ENCODE data around the gene MAN1B1.

MAN1B1 gene

GRCh38 chr9:137112564-137113384, 26.0 kb downstream of the MAN1B1 start:
- POLR2A ChIA-PET = interaction anchor here (1.3 kb wide), 1 partner anchor 22 kb away, joined by 3 read pairs; no protein-coding TSS in a partner anchor

GRCh38 chr9:137113385-137114159, 26.8 kb downstream of the MAN1B1 start:
- DNase-seq = peak in 2 of 3 donors; percentile 43 to 54
- ChIA-PET CTCF (interaction anchor here (1.1 kb wide), 1 partner anchor 113 kb away, joined by 5 read pairs; the partner anchor contains the start of gene RNF224), POLR2A (no interaction called here)
- Histone ChIP-seq H3K27ac (ENCODE audit: insufficient read depth in 1 of 2, low read depth in 1 of 2, low read length in 2 of 2, poor library complexity in 1 of 2, severe bottlenecking in 2 of 2) (no peak overlapping the region), H3K9me3 (ENCODE audit: control extremely low read depth in 1 of 5, control insufficient read depth in 4 of 5, insufficient read depth in 2 of 5, low read depth in 1 of 5, low read length in 4 of 5) (no peaks in the 10 kb centered on the region), H3K4me3 (ENCODE audit: control insufficient read depth in 1 of 7, extremely low read depth in 1 of 7, insufficient read depth in 4 of 7, low read depth in 2 of 7, low read length in 6 of 7) (peak overlapping the region in 1 of 7 experiments; percentile 55), H3K4me1 (ENCODE audit: control extremely low read depth in 1 of 4, control insufficient read depth in 4 of 4, insufficient read depth in 4 of 4, low read length in 3 of 4) (peaks cover 0 to 13% (median 11%) of the 10 kb centered on the region in 4 experiments), H3K36me3 (ENCODE audit: control insufficient read depth in 4 of 4, insufficient read depth in 4 of 4, low read length in 3 of 4) (peaks cover 0 to 46% (median 27%) of the 10 kb centered on the region in 4 experiments), H3K27me3 (replicated peaks in 2 of 5; ENCODE audit: control insufficient read depth in 4 of 5, insufficient read depth in 5 of 5, low read length in 4 of 5) (no peaks in the 10 kb centered on the region)
- 43% methylated on average over 34 of the region's 66 CpGs for WGBS (ENCODE audit: insufficient coverage)

More at GRCh38 chr9:137112564-137113384, 26.0 kb downstream of the MAN1B1 start:
- H3K36me3 ChIP-seq (ENCODE audit: control insufficient read depth in 4 of 4, insufficient read depth in 4 of 4, low read length in 3 of 4) = peaks cover 0 to 54% (median 31%) of the 10 kb centered on the region in 4 experiments
- DNase-seq = no peak
- H3K9me3 ChIP-seq (ENCODE audit: control extremely low read depth in 1 of 5, control insufficient read depth in 4 of 5, insufficient read depth in 2 of 5, low read depth in 1 of 5, low read length in 4 of 5) = no peaks in the 10 kb centered on the region
- H3K27ac ChIP-seq (ENCODE audit: insufficient read depth in 1 of 2, low read depth in 1 of 2, low read length in 2 of 2, poor library complexity in 1 of 2, severe bottlenecking in 2 of 2) = no peak overlapping the region
- H3K27me3 ChIP-seq (replicated peaks in 2 of 5; ENCODE audit: control insufficient read depth in 4 of 5, insufficient read depth in 5 of 5, low read length in 4 of 5) = no peaks in the 10 kb centered on the region
- peaks cover 0 to 13% (median 11%) of the 10 kb centered on the region in 4 experiments for H3K4me1 ChIP-seq (ENCODE audit: control extremely low read depth in 1 of 4, control insufficient read depth in 4 of 4, insufficient read depth in 4 of 4, low read length in 3 of 4)
- H3K4me3 ChIP-seq (ENCODE audit: control insufficient read depth in 1 of 7, extremely low read depth in 1 of 7, insufficient read depth in 4 of 7, low read depth in 2 of 7, low read length in 6 of 7) = peak overlapping the region in 1 of 7 experiments; percentile 55
- WGBS (ENCODE audit: insufficient coverage) = 98% methylated on average over 33 of the region's 42 CpGs
- CTCF ChIA-PET = interaction anchor here (1.1 kb wide), 1 partner anchor 114 kb away, joined by 5 read pairs; the partner anchor contains the start of gene RNF224

GRCh38 chr9:137114220-137114612, 27.4 kb downstream of the MAN1B1 start:
- Histone ChIP-seq H3K9me3 (ENCODE audit: control extremely low read depth in 1 of 5, control insufficient read depth in 4 of 5, insufficient read depth in 2 of 5, low read depth in 1 of 5, low read length in 4 of 5) (no peaks in the 10 kb centered on the region), H3K4me1 (ENCODE audit: control extremely low read depth in 1 of 4, control insufficient read depth in 4 of 4, insufficient read depth in 4 of 4, low read length in 3 of 4) (peaks cover 0 to 13% (median 11%) of the 10 kb centered on the region in 4 experiments), H3K27me3 (replicated peaks in 2 of 5; ENCODE audit: control insufficient read depth in 4 of 5, insufficient read depth in 5 of 5, low read length in 4 of 5) (no peaks in the 10 kb centered on the region), H3K4me3 (ENCODE audit: control insufficient read depth in 1 of 7, extremely low read depth in 1 of 7, insufficient read depth in 4 of 7, low read depth in 2 of 7, low read length in 6 of 7) (peak overlapping the region; percentile 15 to 67 (median 55)), H3K36me3 (ENCODE audit: control insufficient read depth in 4 of 4, insufficient read depth in 4 of 4, low read length in 3 of 4) (peaks cover 0 to 40% (median 24%) of the 10 kb centered on the region in 4 experiments), H3K27ac (ENCODE audit: insufficient read depth in 1 of 2, low read depth in 1 of 2, low read length in 2 of 2, poor library complexity in 1 of 2, severe bottlenecking in 2 of 2) (peak overlapping the region in 1 of 2 experiments; percentile 43)
- ChIA-PET POLR2A (no interaction called here), CTCF (no interaction called here)
- WGBS (ENCODE audit: insufficient coverage) = 0% methylated on average over 22 of the region's 45 CpGs
- DNase-seq = no peak

GRCh38 chr9:137114613-137115393, 28.0 kb downstream of the MAN1B1 start, which contains the start of gene DPP7:
DPP7 (minus strand) TSS chr9:137114733; CDS start chr9:137114713, 20 bp downstream.
- DNase-seq = peak; percentile 52 to 76 (median 66)
- Histone ChIP-seq H3K36me3 (ENCODE audit: control insufficient read depth in 4 of 4, insufficient read depth in 4 of 4, low read length in 3 of 4) (peaks cover 0 to 34% (median 21%) of the 10 kb centered on the region in 4 experiments), H3K4me1 (ENCODE audit: control extremely low read depth in 1 of 4, control insufficient read depth in 4 of 4, insufficient read depth in 4 of 4, low read length in 3 of 4) (peaks cover 0 to 13% (median 11%) of the 10 kb centered on the region in 4 experiments), H3K9me3 (ENCODE audit: control extremely low read depth in 1 of 5, control insufficient read depth in 4 of 5, insufficient read depth in 2 of 5, low read depth in 1 of 5, low read length in 4 of 5) (no peaks in the 10 kb centered on the region), H3K27me3 (replicated peaks in 2 of 5; ENCODE audit: control insufficient read depth in 4 of 5, insufficient read depth in 5 of 5, low read length in 4 of 5) (no peaks in the 10 kb centered on the region), H3K4me3 (ENCODE audit: control insufficient read depth in 1 of 7, extremely low read depth in 1 of 7, insufficient read depth in 4 of 7, low read depth in 2 of 7, low read length in 6 of 7) (peak within 1 kb of the TSS; percentile 17 to 67 (median 55)), H3K27ac (ENCODE audit: insufficient read depth in 1 of 2, low read depth in 1 of 2, low read length in 2 of 2, poor library complexity in 1 of 2, severe bottlenecking in 2 of 2) (peak within 1 kb of the TSS in 1 of 2 experiments; percentile 43)
- CTCF ChIA-PET = interaction anchor here (0.8 to 1.4 kb wide), 6 partner anchors 9 to 120 kb away, joined by 3 to 5 read pairs (median 3); partner anchors contain the start of genes NPDC1 and RNF224
- POLR2A ChIA-PET = no interaction called here
- 2% methylated on average over 56 of the region's 70 CpGs for WGBS (ENCODE audit: insufficient coverage)

- H3K4me3 ChIP-seq (ENCODE audit: control insufficient read depth in 1 of 7, extremely low read depth in 1 of 7, insufficient read depth in 4 of 7, low read depth in 2 of 7, low read length in 6 of 7) = peak overlapping the region in 3 of 7 experiments; percentile 55 to 67 (median 63)
- peaks cover 0 to 27% (median 17%) of the 10 kb centered on the region in 4 experiments for H3K36me3 ChIP-seq (ENCODE audit: control insufficient read depth in 4 of 4, insufficient read depth in 4 of 4, low read length in 3 of 4)
- no peaks in the 10 kb centered on the region for H3K9me3 ChIP-seq (ENCODE audit: control extremely low read depth in 1 of 5, control insufficient read depth in 4 of 5, insufficient read depth in 2 of 5, low read depth in 1 of 5, low read length in 4 of 5)
- CTCF ChIA-PET = interaction anchor here (0.8 to 1.4 kb wide), 6 partner anchors 8 to 120 kb away, joined by 3 to 5 read pairs (median 3); partner anchors contain the start of genes NPDC1 and RNF224
- peaks cover 0 to 13% (median 11%) of the 10 kb centered on the region in 4 experiments for H3K4me1 ChIP-seq (ENCODE audit: control extremely low read depth in 1 of 4, control insufficient read depth in 4 of 4, insufficient read depth in 4 of 4, low read length in 3 of 4)
- WGBS (ENCODE audit: insufficient coverage) = 89% methylated on average over 20 of the region's 21 CpGs
- no peaks in the 10 kb centered on the region for H3K27me3 ChIP-seq (replicated peaks in 2 of 5; ENCODE audit: control insufficient read depth in 4 of 5, insufficient read depth in 5 of 5, low read length in 4 of 5)
- DNase-seq = no peak
- no peak overlapping the region for H3K27ac ChIP-seq (ENCODE audit: insufficient read depth in 1 of 2, low read depth in 1 of 2, low read length in 2 of 2, poor library complexity in 1 of 2, severe bottlenecking in 2 of 2)
- POLR2A ChIA-PET = interaction anchor here (0.5 kb wide), 1 partner anchor 94 kb away, joined by 4 read pairs; no protein-coding TSS in a partner anchor
Measured at GRCh38 chr9:137115394-137116026, 28.7 kb downstream of the MAN1B1 start.
